ENCODE measurements around the gene TMEM114. TPM values are rescaled to one million over a fixed set of nuclear protein-coding genes. Genes with fewer than 3 reads are reported as not detected.

TMEM114 gene
- total and polyA plus RNA-seq, 8 donors: not detected

DNA sequence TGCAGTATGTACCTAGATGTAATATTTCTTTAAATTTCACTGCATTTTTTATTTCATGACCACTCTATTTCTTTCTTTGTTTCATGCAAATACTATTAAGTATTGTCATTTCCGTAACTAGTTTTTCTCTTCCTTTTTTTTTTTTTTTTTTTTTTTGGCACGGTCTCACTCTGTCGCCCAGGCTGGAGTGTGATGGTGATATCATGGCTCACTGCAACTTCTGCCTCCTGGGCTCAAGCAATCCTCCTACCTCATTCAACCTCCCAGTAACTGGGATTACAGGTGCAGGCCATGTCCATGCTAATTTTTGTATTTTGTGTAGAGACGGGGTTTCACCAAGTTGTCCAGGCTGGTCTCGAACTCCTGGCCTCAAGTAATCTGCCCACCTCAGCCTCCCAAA lies 70.7 kb downstream of the TMEM114 start:
- Histone ChIP-seq H3K9me3 (no peaks in the 10 kb centered on the region), H3K36me3 (no peaks in the 10 kb centered on the region), H3K27ac (peak overlapping the region; percentile 53 to 78 (median 72)), H3K4me3 (no peak overlapping the region), H3K27me3 (no peaks in the 10 kb centered on the region), H3K4me1 (peaks cover 0 to 6% (median 2%) of the 10 kb centered on the region in 4 donors)
- TF ChIP-seq EP300 (IDR thresholded peaks at IDR 0.05) (no peak), POLR2A (IDR thresholded peaks at IDR 0.05) (no peak), POLR2AphosphoS5 (IDR thresholded peaks at IDR 0.05) (no peak)
- 48 to 68% (median 63%) methylated on average over 5 of the region's 5 CpGs for WGBS, 5 donors
- DNase-seq: no peak
- intact Hi-C loops (cut with DNase I; ENCODE audit: low total_unique reads): no loop called here

Other genes with a start within 250 kb of the TMEM114 start
- 100 to 1,000 TPM in 2 of 5 donors, 10 to 100 TPM in 2, 1 to 10 TPM in 1; 8.8 to 186 (median 53.2) TPM for gene METTL22, start 31.2 kb upstream of the TMEM114 start, total RNA-seq
- 10 to 100 TPM; 17.9 to 23.5 (median 23.3) TPM for gene METTL22, start 31.2 kb upstream of the TMEM114 start, polyA plus RNA-seq
- gene ABAT, start 84.1 kb upstream of the TMEM114 start, total RNA-seq: 10 to 100 TPM in 2 of 5 donors, 1 to 10 TPM in 3; 2.9 to 10.3 (median 8.8) TPM
- 1 to 10 TPM; 3.9 to 5.4 (median 5.2) TPM for gene ABAT, start 84.1 kb upstream of the TMEM114 start, polyA plus RNA-seq
- gene TMEM186, start 207.1 kb upstream of the TMEM114 start, total RNA-seq: 10 to 100 TPM in 1 of 5 donors, 1 to 10 TPM in 3, not detected in 1; 5.3 to 12.9 (median 8.1) TPM
- gene TMEM186, start 207.1 kb upstream of the TMEM114 start, polyA plus RNA-seq: 10 to 100 TPM in 1 of 3 donors, 1 to 10 TPM in 2; 5.3 to 10.4 (median 6.3) TPM
- gene PMM2, start 207.3 kb upstream of the TMEM114 start, total RNA-seq: 10 to 100 TPM; 36.8 to 89.3 (median 51.8) TPM
- 10 to 100 TPM; 15.1 to 27.2 (median 16.8) TPM for gene PMM2, start 207.3 kb upstream of the TMEM114 start, polyA plus RNA-seq

Data from stomach (tissue), 9 donors.